ENCODE results near the gene TNIK. TPM values are rescaled to one million over a fixed set of nuclear protein-coding genes. Genes with fewer than 3 reads are reported as not detected.
A peak's percentile ranks its signal among the peaks of the same experiment; 100 is the strongest.

TNIK gene
- polyA plus RNA-seq, 1 of the 3 experiments (the other 2 are of a cell fraction) = 19.4 TPM

GRCh38 chr3:171057072-171057471, 403.1 kb downstream of the TNIK start:
- H3K4me2 ChIP-seq = peak overlapping the region; percentile 12; the same call in 1 of the 2 replicates
- CTCF ChIA-PET = interaction anchor here (0.6 to 0.7 kb wide), 2 partner anchors 93 to 1636 kb away, joined by 3 read pairs; no protein-coding TSS in a partner anchor
- POLR2A ChIA-PET = no interaction called here

DNA sequence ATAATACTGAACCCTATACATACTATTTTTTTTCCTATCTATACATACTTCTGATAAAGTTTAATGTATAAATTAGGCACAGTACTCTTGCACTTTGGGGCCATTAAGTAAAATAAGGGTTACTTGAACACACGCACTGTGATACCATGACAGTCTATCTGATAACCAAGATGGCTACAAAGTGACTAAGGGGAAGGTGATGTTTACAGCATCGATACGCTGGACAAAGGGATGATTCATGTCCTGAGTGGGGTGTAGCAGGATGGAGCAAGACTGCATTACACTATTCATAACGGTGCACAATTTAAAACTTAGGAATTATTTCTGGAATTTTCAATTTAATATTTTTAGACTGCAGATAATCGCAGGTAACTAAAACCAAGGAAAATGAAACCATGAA, 403.7 kb downstream of the TNIK start:
- Histone ChIP-seq H3K9me2 (no peaks in the 10 kb centered on the region), H3K9ac (peak overlapping the region; percentile 35; the same call in 1 of the 2 replicates), H3K4me3 (ENCODE audit: low read depth in 2 of 2, low read length in 1 of 2) (no peak overlapping the region), H3K4me2 (peak overlapping the region; percentile 50; the same call in 1 of the 2 replicates), H3K27ac (ENCODE audit: low read depth in 2 of 2, low read length in 1 of 2) (peak overlapping the region in 1 of 2 experiments; percentile 85; a peak in 2 of 4 replicates), H3K36me3 (replicated peaks in 1 of 2; ENCODE audit: control insufficient read depth in 1 of 2, insufficient read depth in 2 of 2, low read length in 1 of 2) (peaks cover 0 to 9% of the 10 kb centered on the region in 2 experiments), H4K20me1 (ENCODE audit: insufficient read depth) (no peaks in the 10 kb centered on the region), H3K27me3 (ENCODE audit: insufficient read depth) (no peaks in the 10 kb centered on the region), H3K9me3 (no peaks in the 10 kb centered on the region), H3K4me1 (ENCODE audit: control insufficient read depth in 1 of 2, insufficient read depth in 2 of 2, low read depth in 1 of 2, low read length in 1 of 2) (peaks cover 0 to 29% of the 10 kb centered on the region in 2 experiments; a peak in 2 of 4 replicates), H3K79me2 (ENCODE audit: insufficient read depth) (no peaks in the 10 kb centered on the region), H3F3A (replicated peaks; ENCODE audit: insufficient read depth) (peaks cover 16% of the 10 kb centered on the region), H2AFZ (ENCODE audit: low read depth) (no peak overlapping the region)
- CTCF ChIA-PET = no interaction called here
- POLR2A ChIA-PET = no interaction called here
- DNase-seq = no peak
- 51% methylated on average over 5 of the region's 5 CpGs for WGBS (ENCODE audit: low lambda C conversion rate)
- no peak for TF ChIP-seq RFX5 (IDR thresholded peaks at IDR 0.05; ENCODE audit: low read length)
- no peak for TF ChIP-seq CHD2 (IDR thresholded peaks at IDR 0.05; ENCODE audit: low read length, partially characterized antibody)
- TF ChIP-seq RAD21 (IDR thresholded peaks at IDR 0.05; ENCODE audit: low read length) = no peak
- TF ChIP-seq RCOR1 (IDR thresholded peaks at IDR 0.05; ENCODE audit: low read length) = no peak
- TF ChIP-seq FOSL2 (IDR thresholded peaks at IDR 0.05; ENCODE audit: borderline replicate concordance, low read depth) = peak; percentile 69; the same call in 1 of the 2 replicates
- no peak for TF ChIP-seq TAF1 (IDR thresholded peaks at IDR 0.05; ENCODE audit: borderline replicate concordance, low read depth, low read length)
- no peak for TF ChIP-seq RXRA (IDR thresholded peaks at IDR 0.05; ENCODE audit: borderline replicate concordance, low read depth)
- TF ChIP-seq YY1 (IDR thresholded peaks at IDR 0.05; ENCODE audit: low read depth) = peak; percentile 70; the same call in 1 of the 2 replicates
- TF ChIP-seq EP300 (IDR thresholded peaks at IDR 0.05; ENCODE audit: borderline replicate concordance in 1 of 2, low read depth in 1 of 2, low read length in 1 of 2) = peak in 1 of 2 experiments; percentile 34; a peak in 1 of 4 replicates
- TF ChIP-seq ELF1 (IDR thresholded peaks at IDR 0.05) = no peak
- 0 out of 2 replicates have a peak, but pooled peaks have one; percentile 43 for TF ChIP-seq JUND (IDR thresholded peaks at IDR 0.05)

More at GRCh38 chr3:171057072-171057471, 403.1 kb downstream of the TNIK start:
- no peak overlapping the region for H3K4me3 ChIP-seq (ENCODE audit: low read depth in 2 of 2, low read length in 1 of 2)
- H4K20me1 ChIP-seq (ENCODE audit: insufficient read depth) = no peaks in the 10 kb centered on the region
- H3K9ac ChIP-seq = no peak overlapping the region
- H3K27ac ChIP-seq (ENCODE audit: low read depth in 2 of 2, low read length in 1 of 2) = peak overlapping the region in 1 of 2 experiments; percentile 85; a peak in 2 of 4 replicates
- H3K36me3 ChIP-seq (replicated peaks in 1 of 2; ENCODE audit: control insufficient read depth in 1 of 2, insufficient read depth in 2 of 2, low read length in 1 of 2) = peaks cover 0 to 9% of the 10 kb centered on the region in 2 experiments
- no peaks in the 10 kb centered on the region for H3K79me2 ChIP-seq (ENCODE audit: insufficient read depth)
- no peaks in the 10 kb centered on the region for H3K9me3 ChIP-seq
- no peaks in the 10 kb centered on the region for H3K27me3 ChIP-seq (ENCODE audit: insufficient read depth)
- no peak for DNase-seq
- 82% methylated on average over 1 of the region's 1 CpG for WGBS (ENCODE audit: low lambda C conversion rate)
- H3K4me1 ChIP-seq (ENCODE audit: control insufficient read depth in 1 of 2, insufficient read depth in 2 of 2, low read depth in 1 of 2, low read length in 1 of 2) = peaks cover 0 to 29% of the 10 kb centered on the region in 2 experiments; a peak in 2 of 4 replicates
- TF ChIP-seq SMC3 (IDR thresholded peaks at IDR 0.05; ENCODE audit: low read depth, low read length) (no peak), YY1 (IDR thresholded peaks at IDR 0.05; ENCODE audit: low read depth) (no peak), SIN3A (IDR thresholded peaks at IDR 0.05; ENCODE audit: borderline replicate concordance, low read depth, low read length) (no peak)
- H2AFZ ChIP-seq (ENCODE audit: low read depth) = no peak overlapping the region
- H3F3A ChIP-seq (replicated peaks; ENCODE audit: insufficient read depth) = peaks cover 16% of the 10 kb centered on the region
- no peaks in the 10 kb centered on the region for H3K9me2 ChIP-seq
